H9 (cell line): ENCODE results near the gene PTPRK. TPM values are rescaled to one million over a fixed set of nuclear protein-coding genes. Genes with fewer than 3 reads are reported as not detected.

Source experiments
- DNase-seq: peaks from one replicate; pipeline ENCODE4 v3.0.0-alpha.2; 2017
- H2AFZ ChIP-seq: one replicate; pipeline ENCODE4 v1.6.1; 2013; ENCODE audit warnings: mild to moderate bottlenecking, low read length, control low read depth, moderate library complexity
- H2AK5ac ChIP-seq: 2 replicates; pipeline ENCODE4 v1.6.1; 2013; ENCODE audit warnings: low read length, control low read depth, mixed read lengths; ENCODE audit not compliant: insufficient read length
- H2BK120ac ChIP-seq: one replicate; pipeline ENCODE4 v1.6.1; 2013; ENCODE audit warnings: low read depth, mild to moderate bottlenecking, low read length, control low read depth, inconsistent platforms; ENCODE audit not compliant: poor library complexity, severe bottlenecking
- H2BK12ac ChIP-seq: 2 replicates; pipeline ENCODE4 v1.6.1; 2013; ENCODE audit warnings: low read length, control low read depth, mixed read lengths, low read depth; ENCODE audit not compliant: insufficient read length
- H2BK15ac ChIP-seq: 2 replicates; pipeline ENCODE4 v1.6.1; 2013; ENCODE audit warnings: low read depth, low read length, control low read depth
- H2BK20ac ChIP-seq: one replicate; pipeline ENCODE4 v1.6.1; 2013; ENCODE audit warnings: low read depth, mild to moderate bottlenecking, low read length, control low read depth, inconsistent platforms; ENCODE audit not compliant: poor library complexity, severe bottlenecking
- H2BK5ac ChIP-seq: 2 replicates; pipeline ENCODE4 v1.6.1; 2013; ENCODE audit warnings: low read length, control low read depth, mixed read lengths; ENCODE audit not compliant: insufficient read length
- H3K14ac ChIP-seq: 2 replicates; pipeline ENCODE4 v1.6.1; 2013; ENCODE audit warnings: low read length, control low read depth; ENCODE audit not compliant: insufficient read depth
- H3K18ac ChIP-seq: 2 replicates; pipeline ENCODE4 v1.6.1; 2013; ENCODE audit warnings: low read depth, mild to moderate bottlenecking, mixed read lengths, low read length, control low read depth; ENCODE audit not compliant: insufficient read length
- H3K23ac ChIP-seq: 2 replicates; pipeline ENCODE4 v1.6.1; 2013; ENCODE audit warnings: low read length, control low read depth, mixed read lengths, low read depth; ENCODE audit not compliant: insufficient read length
- H3K23me2 ChIP-seq: 2 replicates; pipeline ENCODE4 v1.6.1; 2013; ENCODE audit warnings: low read depth, mild to moderate bottlenecking, mixed read lengths, low read length, control low read depth; ENCODE audit not compliant: insufficient read length, poor library complexity, severe bottlenecking
- H3K27ac ChIP-seq: 2 replicates; pipeline ENCODE4 v1.5.1; 2013; ENCODE audit warnings: low read length, control low read depth, mixed read lengths, low read depth; ENCODE audit not compliant: insufficient read length
- H3K27me3 ChIP-seq: 2 replicates; pipeline ENCODE4 v1.6.1; 2013; ENCODE audit warnings: low read length, control low read depth, inconsistent platforms; ENCODE audit not compliant: insufficient read depth
- H3K4ac ChIP-seq: 2 replicates; pipeline ENCODE4 v1.6.1; 2013; ENCODE audit warnings: low read depth, mild to moderate bottlenecking, control low read depth, inconsistent platforms, low read length, moderate library complexity
- H3K4me1 ChIP-seq: 2 replicates; pipeline ENCODE4 v1.6.1; 2013; ENCODE audit warnings: low read length, control low read depth, inconsistent platforms; ENCODE audit not compliant: insufficient read depth
- H3K4me2 ChIP-seq: 2 replicates; pipeline ENCODE4 v1.6.1; 2013; ENCODE audit warnings: low read length, control low read depth, mixed read lengths; ENCODE audit not compliant: insufficient read length, insufficient read depth
- H3K56ac ChIP-seq: 2 replicates; pipeline ENCODE4 v1.6.1; 2013; ENCODE audit warnings: low read depth, mild to moderate bottlenecking, mixed read lengths, low read length, control low read depth; ENCODE audit not compliant: insufficient read length
- H3K79me1 ChIP-seq: 2 replicates; pipeline ENCODE4 v1.6.1; 2013; ENCODE audit warnings: low read depth, mild to moderate bottlenecking, moderate library complexity, low read length, control low read depth, inconsistent platforms; ENCODE audit not compliant: insufficient read depth, poor library complexity, severe bottlenecking
- H3K79me2 ChIP-seq: 2 replicates; pipeline ENCODE4 v1.6.1; 2013; ENCODE audit warnings: low read length, control low read depth, inconsistent platforms; ENCODE audit not compliant: insufficient read depth
- H3K9ac ChIP-seq: 2 replicates; pipeline ENCODE4 v1.6.1; 2013; ENCODE audit warnings: low read length, control low read depth, mixed read lengths; ENCODE audit not compliant: insufficient read length; ENCODE audit errors: extremely low read depth
- H3K9me3 ChIP-seq: one replicate; pipeline ENCODE4 v1.6.1; 2013; ENCODE audit warnings: low read depth, low read length, inconsistent platforms; ENCODE audit not compliant: control insufficient read depth
- H3T11ph ChIP-seq: one replicate; pipeline ENCODE4 v1.6.1; 2013; ENCODE audit warnings: mild to moderate bottlenecking, low read length, control low read depth, inconsistent platforms
- H4K20me1 ChIP-seq: one replicate; pipeline ENCODE4 v1.6.1; 2013; ENCODE audit not compliant: control insufficient read depth, insufficient read length, insufficient read depth
- H4K5ac ChIP-seq: 2 replicates; pipeline ENCODE4 v1.6.1; 2013; ENCODE audit warnings: low read depth, mild to moderate bottlenecking, mixed read lengths, low read length, control low read depth; ENCODE audit not compliant: insufficient read length
- H4K8ac ChIP-seq: replicated peaks from 2 replicates; pipeline ENCODE4 v1.6.1; 2013; ENCODE audit warnings: low read length, control low read depth, mixed read lengths, low read depth; ENCODE audit not compliant: insufficient read length
- H4K91ac ChIP-seq: 2 replicates; pipeline ENCODE4 v1.6.1; 2013; ENCODE audit warnings: low read depth, mild to moderate bottlenecking, moderate library complexity, mixed read lengths, low read length, control low read depth; ENCODE audit not compliant: insufficient read length
- H3K27ac Mint-ChIP-seq, 3 experiments: 2 replicates in 2 of 3; 3 replicates in 1 of 3; pipeline ENCODE4 v1.8.0; 2020 to 2021; ENCODE audit warnings: mixed read lengths in 3 of 3, mild to moderate bottlenecking in 1 of 3, moderate library complexity in 1 of 3
- H3K27me3 Mint-ChIP-seq: 2 replicates; pipeline ENCODE4 v1.8.0; 2021; ENCODE audit warnings: low read depth, mild to moderate bottlenecking, moderate library complexity, mixed read lengths
- H3K36me3 Mint-ChIP-seq, 3 experiments: 2 replicates in 2 of 3; 3 replicates in 1 of 3; pipeline ENCODE4 v1.8.0; 2020 to 2021; ENCODE audit warnings: low read depth in 3 of 3, mixed read lengths in 3 of 3; ENCODE audit not compliant: insufficient read depth in 1 of 3
- H3K4me1 Mint-ChIP-seq, 2 experiments: 2 replicates each; pipeline ENCODE4 v1.8.0; 2020; ENCODE audit warnings: mixed read lengths in 2 of 2
- H3K4me3 Mint-ChIP-seq, 2 experiments: 2 replicates in 1 of 2; 3 replicates in 1 of 2; pipeline ENCODE4 v1.8.0; 2020 to 2021; ENCODE audit warnings: mild to moderate bottlenecking in 2 of 2, mixed read lengths in 2 of 2, moderate library complexity in 1 of 2
- H3K9me3 Mint-ChIP-seq, 2 experiments: 2 replicates in 1 of 2; 3 replicates in 1 of 2; pipeline ENCODE4 v1.8.0; 2020; ENCODE audit warnings: mild to moderate bottlenecking in 2 of 2, mixed read lengths in 2 of 2, moderate library complexity in 1 of 2
- WGBS: extraction: QIAGEN DNeasy Blood & Tissue Kit; methylation state at CpG from one replicate; pipeline ENCODE4 v1.1.7; 2013; ENCODE audit warnings: missing lambda C conversion rate, low lambda C conversion rate, mixed read lengths; ENCODE audit not compliant: insufficient read length; ENCODE audit errors: extremely low coverage; 5-methylcytosine and 5-hydroxymethylcytosine counted together
- total RNA-seq: library from RNA; stranded (reverse); gene quantifications from 2 replicates; pipeline ENCODE4 v1.2.1, GENCODE V29; 2021
- TF ChIP-seq, protein P1 (sequence below): fragments of 200-600 bp; sonication (generic); conservative IDR thresholded peaks from 3 replicates; pipeline ENCODE4 v1.8.0; 2021; ENCODE audit warnings: antibody characterized with exemption, mild to moderate bottlenecking

The PTPRK gene
- total RNA-seq, 1 experiment from 2014 or later: 47.9 TPM

DNA sequence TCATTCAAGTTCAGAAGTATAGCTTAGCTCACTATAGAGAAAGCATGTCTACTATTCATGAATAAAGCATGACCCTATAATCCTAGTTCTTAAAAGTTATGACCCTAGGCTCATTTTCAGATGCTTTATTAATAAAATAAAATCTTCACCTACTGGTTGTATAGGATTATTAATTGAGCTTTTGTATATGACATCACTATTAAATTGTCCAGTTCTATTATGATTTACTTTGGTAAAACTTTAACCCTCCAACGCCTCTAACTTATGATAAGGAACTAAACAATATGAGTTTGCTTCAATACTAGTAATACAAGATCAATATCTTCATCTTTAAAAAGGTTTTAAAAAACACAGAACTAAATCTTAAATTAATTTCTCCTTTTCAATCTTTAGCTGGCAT is 356.1 kb downstream of the PTPRK start:
- no peak for DNase-seq
- Histone ChIP-seq H4K20me1 (no peaks in the 10 kb centered on the region), H2AK5ac (no peak overlapping the region), H3K27me3 (no peaks in the 10 kb centered on the region), H2BK5ac (no peak overlapping the region), H2BK15ac (no peak overlapping the region), H4K5ac (no peak overlapping the region), H3K27ac (no peak overlapping the region), H3K4ac (no peak overlapping the region), H3K14ac (no peak overlapping the region), H3K18ac (no peak overlapping the region), H3T11ph (no peak overlapping the region), H3K79me2 (no peaks in the 10 kb centered on the region), H4K91ac (no peak overlapping the region), H3K4me1 (no peaks in the 10 kb centered on the region), H3K4me2 (no peak overlapping the region), H3K23me2 (no peaks in the 10 kb centered on the region), H2BK12ac (no peak overlapping the region), H2BK120ac (no peak overlapping the region), H2AFZ (no peak overlapping the region), H2BK20ac (no peak overlapping the region), H3K9me3 (no peaks in the 10 kb centered on the region), H3K79me1 (no peaks in the 10 kb centered on the region), H3K23ac (no peak overlapping the region), H3K9ac (no peak overlapping the region), H3K56ac (no peak overlapping the region), H4K8ac (no peak overlapping the region)
- no peaks in the 10 kb centered on the region for H3K27me3 Mint-ChIP-seq
- H3K4me1 Mint-ChIP-seq: no peaks in the 10 kb centered on the region
- H3K9me3 Mint-ChIP-seq: no peaks in the 10 kb centered on the region
- TF ChIP-seq, protein P1, sequence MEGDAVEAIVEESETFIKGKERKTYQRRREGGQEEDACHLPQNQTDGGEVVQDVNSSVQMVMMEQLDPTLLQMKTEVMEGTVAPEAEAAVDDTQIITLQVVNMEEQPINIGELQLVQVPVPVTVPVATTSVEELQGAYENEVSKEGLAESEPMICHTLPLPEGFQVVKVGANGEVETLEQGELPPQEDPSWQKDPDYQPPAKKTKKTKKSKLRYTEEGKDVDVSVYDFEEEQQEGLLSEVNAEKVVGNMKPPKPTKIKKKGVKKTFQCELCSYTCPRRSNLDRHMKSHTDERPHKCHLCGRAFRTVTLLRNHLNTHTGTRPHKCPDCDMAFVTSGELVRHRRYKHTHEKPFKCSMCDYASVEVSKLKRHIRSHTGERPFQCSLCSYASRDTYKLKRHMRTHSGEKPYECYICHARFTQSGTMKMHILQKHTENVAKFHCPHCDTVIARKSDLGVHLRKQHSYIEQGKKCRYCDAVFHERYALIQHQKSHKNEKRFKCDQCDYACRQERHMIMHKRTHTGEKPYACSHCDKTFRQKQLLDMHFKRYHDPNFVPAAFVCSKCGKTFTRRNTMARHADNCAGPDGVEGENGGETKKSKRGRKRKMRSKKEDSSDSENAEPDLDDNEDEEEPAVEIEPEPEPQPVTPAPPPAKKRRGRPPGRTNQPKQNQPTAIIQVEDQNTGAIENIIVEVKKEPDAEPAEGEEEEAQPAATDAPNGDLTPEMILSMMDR: no peak
- H3K27ac Mint-ChIP-seq: no peak overlapping the region
- no peak overlapping the region for H3K4me3 Mint-ChIP-seq
- WGBS: no CpG with 5 or more reads among the region's 1 CpG
- H3K36me3 Mint-ChIP-seq: no peaks in the 10 kb centered on the region
